Measurements from ENCODE around the gene MCC. TPM values are rescaled to one million over a fixed set of nuclear protein-coding genes. Genes with fewer than 3 reads are reported as not detected.
"Not testable (repeated sequence)": the region's sequence is repeated elsewhere in the genome, so short reads cannot be mapped to it uniquely, and the experiment has no call there.

Gene MCC
- total RNA-seq, 1 donor from 2014 or later: 33.9 TPM

- Mint-ChIP-seq H3K4me3 (peak overlapping the region; percentile 1), H3K27ac (peak overlapping the region; percentile 91)
- DNase-seq (ENCODE audit: low spot score in 2 of 2, unreplicated experiment in 2 of 2): no peak
Observed at GRCh38 chr5:113474100-113474728, 14.0 kb downstream of the MCC start.

GRCh38 chr5:113463032-113463431 lies 25.2 kb downstream of the MCC start:
- Mint-ChIP-seq H3K36me3 (no peaks in the 10 kb centered on the region), H3K27me3 (ENCODE audit: low read depth) (no peaks in the 10 kb centered on the region)

More at GRCh38 chr5:113474100-113474728, 14.0 kb downstream of the MCC start:
- Mint-ChIP-seq H3K4me1 (peaks cover 18% of the 10 kb centered on the region), H3K36me3 (peaks cover 9% of the 10 kb centered on the region), H3K9me3 (peaks cover 5% of the 10 kb centered on the region), H3K27me3 (ENCODE audit: low read depth) (peaks cover 3% of the 10 kb centered on the region)
- no peak for TF ChIP-seq CTCF (IDR thresholded peaks at IDR 0.05; ENCODE audit: unreplicated experiment)

GRCh38 chr5:113457106-113457505 lies 31.1 kb downstream of the MCC start:
- H3K36me3 Mint-ChIP-seq; DNase-seq (ENCODE audit: low spot score in 2 of 2, unreplicated experiment in 2 of 2); H3K27ac Mint-ChIP-seq; H3K4me3 Mint-ChIP-seq; H3K4me1 Mint-ChIP-seq; H3K9me3 Mint-ChIP-seq; H3K27me3 Mint-ChIP-seq (ENCODE audit: low read depth): not testable (repeated sequence)

More at GRCh38 chr5:113463032-113463431, 25.2 kb downstream of the MCC start:
- no peaks in the 10 kb centered on the region for H3K9me3 Mint-ChIP-seq
- H3K27ac Mint-ChIP-seq: no peak overlapping the region
- H3K4me1 Mint-ChIP-seq: no peaks in the 10 kb centered on the region
- DNase-seq (ENCODE audit: low spot score in 2 of 2, unreplicated experiment in 2 of 2): no peak
- TF ChIP-seq CTCF (IDR thresholded peaks at IDR 0.05; ENCODE audit: unreplicated experiment): no peak
- no peak overlapping the region for H3K4me3 Mint-ChIP-seq

- H3K4me3 Mint-ChIP-seq: no peak overlapping the region
- H3K36me3 Mint-ChIP-seq: no peaks in the 10 kb centered on the region
- H3K9me3 Mint-ChIP-seq: no peaks in the 10 kb centered on the region
- no peak for DNase-seq (ENCODE audit: low spot score in 2 of 2, unreplicated experiment in 2 of 2)
- peak overlapping the region; percentile 47 for H3K27ac Mint-ChIP-seq
- TF ChIP-seq CTCF (IDR thresholded peaks at IDR 0.05; ENCODE audit: unreplicated experiment): no peak
- H3K27me3 Mint-ChIP-seq (ENCODE audit: low read depth): no peaks in the 10 kb centered on the region
- H3K4me1 Mint-ChIP-seq: peaks cover 24% of the 10 kb centered on the region
Observed at GRCh38 chr5:113452941-113453340, 35.3 kb downstream of the MCC start.

GRCh38 chr5:113451797-113452196 lies 36.5 kb downstream of the MCC start:
- no peak for TF ChIP-seq CTCF (IDR thresholded peaks at IDR 0.05; ENCODE audit: unreplicated experiment)
- H3K4me3 Mint-ChIP-seq: no peak overlapping the region
- H3K27ac Mint-ChIP-seq: no peak overlapping the region

GRCh38 chr5:113450929-113451328 lies 37.3 kb downstream of the MCC start:
- Mint-ChIP-seq H3K4me1 (peaks cover 31% of the 10 kb centered on the region), H3K27ac (no peak overlapping the region), H3K36me3 (no peaks in the 10 kb centered on the region), H3K4me3 (no peak overlapping the region), H3K27me3 (ENCODE audit: low read depth) (no peaks in the 10 kb centered on the region), H3K9me3 (no peaks in the 10 kb centered on the region)
- no peak for DNase-seq (ENCODE audit: low spot score in 2 of 2, unreplicated experiment in 2 of 2)
- TF ChIP-seq CTCF (IDR thresholded peaks at IDR 0.05; ENCODE audit: unreplicated experiment): no peak

More at GRCh38 chr5:113451797-113452196, 36.5 kb downstream of the MCC start:
- no peaks in the 10 kb centered on the region for H3K27me3 Mint-ChIP-seq (ENCODE audit: low read depth)
- no peaks in the 10 kb centered on the region for H3K9me3 Mint-ChIP-seq
- H3K36me3 Mint-ChIP-seq: no peaks in the 10 kb centered on the region
- DNase-seq (ENCODE audit: low spot score in 2 of 2, unreplicated experiment in 2 of 2): no peak
- H3K4me1 Mint-ChIP-seq: peaks cover 31% of the 10 kb centered on the region

Data from mesothelial cell of epicardium (in vitro differentiated cells).